Right atrium auricular region (tissue), 2 donors: Measurements from ENCODE around the gene UGT1A8. TPM values are rescaled to one million over a fixed set of nuclear protein-coding genes. Genes with fewer than 3 reads are reported as not detected.

Source experiments
- DNase-seq: peaks from one replicate; pipeline ENCODE4 v3.0.0-alpha.2; 2019; ENCODE audit warnings: low spot score
- H3K27ac ChIP-seq, 2 donors: fragments of 200-600 bp; sonication (generic); 1 replicate in 1 of 2; 2 replicates in 1 of 2; pipeline ENCODE4 v1.5.1; 2016 to 2019
- H3K27me3 ChIP-seq, 2 donors: fragments of 200-600 bp; sonication (generic); one replicate each; pipeline versions ENCODE4 v1.5.1 to v1.6.0; 2017 to 2019
- H3K36me3 ChIP-seq: fragments of 200-600 bp; sonication (generic); one replicate; pipeline ENCODE4 v1.5.1; 2016
- H3K4me1 ChIP-seq, 2 donors: fragments of 200-600 bp; sonication (generic); one replicate each; pipeline versions ENCODE4 v1.5.1 to v1.6.0; 2017 to 2019
- H3K4me3 ChIP-seq, 2 donors: fragments of 200-600 bp; sonication (generic); 1 replicate in 1 of 2; 2 replicates in 1 of 2; pipeline ENCODE4 v1.5.1; 2017 to 2019; ENCODE audit warnings: mild to moderate bottlenecking in 1 of 2, moderate library complexity in 1 of 2
- H3K9me3 ChIP-seq, 2 donors: fragments of 200-600 bp; sonication (generic); one replicate each; pipeline ENCODE4 v1.5.1; 2019
- total RNA-seq, 2 donors: library from RNA; depleted of rRNA; stranded (reverse); fragments of >200 nt; gene quantifications; one replicate each; pipeline ENCODE4 v1.1.0, GENCODE V29; 2016
- TF ChIP-seq, protein P1 (sequence below), 2 donors: fragments of 200-600 bp; sonication (generic); IDR thresholded peaks; one replicate each; pipeline ENCODE4 v1.5.1; 2019; ENCODE audit warnings: antibody characterized with exemption in 2 of 2

The UGT1A8 gene
- total RNA-seq, 2 donors from 2014 or later: not detected

DNA sequence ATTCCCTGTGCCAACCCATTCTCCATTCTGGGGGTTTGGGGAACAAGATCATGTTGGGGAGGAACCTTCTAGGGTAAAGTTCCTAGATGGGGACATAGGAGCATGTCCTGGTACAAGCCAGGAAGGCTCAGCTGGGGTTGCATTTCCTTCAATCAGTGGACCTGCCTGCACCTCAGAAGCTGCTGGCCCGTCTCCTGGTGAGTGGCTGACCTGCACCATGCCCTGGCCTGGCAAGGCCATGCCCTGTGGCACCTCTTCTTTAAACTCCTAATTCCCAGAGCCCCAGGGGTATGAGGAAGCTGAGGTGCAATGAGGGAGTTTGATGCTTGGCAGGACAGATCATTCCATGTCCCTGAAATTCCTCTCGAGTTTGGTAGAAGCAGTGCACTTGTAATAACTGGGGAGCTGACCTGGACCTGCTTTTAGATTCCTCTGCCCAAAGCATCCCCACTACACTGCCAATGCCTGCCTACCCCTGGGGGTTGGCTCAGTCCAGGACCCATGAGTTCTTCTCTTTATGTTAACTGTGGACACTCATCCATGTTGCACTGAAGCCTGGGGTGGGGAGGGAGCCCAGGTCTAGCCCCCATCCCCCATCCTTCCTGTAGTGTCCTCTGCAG is 186.0 kb downstream of the UGT1A8 start:
- TF ChIP-seq, protein P1, sequence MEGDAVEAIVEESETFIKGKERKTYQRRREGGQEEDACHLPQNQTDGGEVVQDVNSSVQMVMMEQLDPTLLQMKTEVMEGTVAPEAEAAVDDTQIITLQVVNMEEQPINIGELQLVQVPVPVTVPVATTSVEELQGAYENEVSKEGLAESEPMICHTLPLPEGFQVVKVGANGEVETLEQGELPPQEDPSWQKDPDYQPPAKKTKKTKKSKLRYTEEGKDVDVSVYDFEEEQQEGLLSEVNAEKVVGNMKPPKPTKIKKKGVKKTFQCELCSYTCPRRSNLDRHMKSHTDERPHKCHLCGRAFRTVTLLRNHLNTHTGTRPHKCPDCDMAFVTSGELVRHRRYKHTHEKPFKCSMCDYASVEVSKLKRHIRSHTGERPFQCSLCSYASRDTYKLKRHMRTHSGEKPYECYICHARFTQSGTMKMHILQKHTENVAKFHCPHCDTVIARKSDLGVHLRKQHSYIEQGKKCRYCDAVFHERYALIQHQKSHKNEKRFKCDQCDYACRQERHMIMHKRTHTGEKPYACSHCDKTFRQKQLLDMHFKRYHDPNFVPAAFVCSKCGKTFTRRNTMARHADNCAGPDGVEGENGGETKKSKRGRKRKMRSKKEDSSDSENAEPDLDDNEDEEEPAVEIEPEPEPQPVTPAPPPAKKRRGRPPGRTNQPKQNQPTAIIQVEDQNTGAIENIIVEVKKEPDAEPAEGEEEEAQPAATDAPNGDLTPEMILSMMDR (IDR thresholded peaks at IDR 0.05): no peak
- DNase-seq: peak; percentile 36
- H3K4me1 ChIP-seq: no peaks in the 10 kb centered on the region
- no peaks in the 10 kb centered on the region for H3K36me3 ChIP-seq
- no peak overlapping the region for H3K27ac ChIP-seq
- no peaks in the 10 kb centered on the region for H3K9me3 ChIP-seq
- no peak overlapping the region for H3K4me3 ChIP-seq
- no peaks in the 10 kb centered on the region for H3K27me3 ChIP-seq

DNA sequence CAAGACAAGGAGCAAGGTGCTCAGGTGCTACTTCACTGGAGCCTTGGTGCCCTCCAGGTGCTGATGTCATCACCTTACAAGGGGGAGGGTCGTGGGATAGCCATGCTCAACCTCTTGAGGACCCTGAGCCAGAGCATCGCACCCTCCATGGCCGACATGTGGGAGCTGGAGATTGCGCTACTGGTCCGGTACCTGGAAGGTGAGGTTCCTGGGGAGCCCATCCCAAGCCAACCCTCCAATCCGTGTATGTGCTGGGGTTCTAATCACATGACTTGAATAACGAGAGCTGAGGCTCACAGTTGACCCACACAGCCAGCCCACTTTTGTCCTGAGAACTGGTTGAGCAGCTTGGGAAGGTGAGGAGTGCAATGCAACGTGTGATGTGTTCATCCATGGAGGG is 186.6 kb downstream of the UGT1A8 start:
- no peaks in the 10 kb centered on the region for H3K27me3 ChIP-seq
- TF ChIP-seq, protein P1 (IDR thresholded peaks at IDR 0.05): no peak
- H3K27ac ChIP-seq: no peak overlapping the region
- no peaks in the 10 kb centered on the region for H3K9me3 ChIP-seq
- H3K4me1 ChIP-seq: no peaks in the 10 kb centered on the region
- DNase-seq: peak; percentile 55
- no peaks in the 10 kb centered on the region for H3K36me3 ChIP-seq
- H3K4me3 ChIP-seq: no peak overlapping the region

DNA sequence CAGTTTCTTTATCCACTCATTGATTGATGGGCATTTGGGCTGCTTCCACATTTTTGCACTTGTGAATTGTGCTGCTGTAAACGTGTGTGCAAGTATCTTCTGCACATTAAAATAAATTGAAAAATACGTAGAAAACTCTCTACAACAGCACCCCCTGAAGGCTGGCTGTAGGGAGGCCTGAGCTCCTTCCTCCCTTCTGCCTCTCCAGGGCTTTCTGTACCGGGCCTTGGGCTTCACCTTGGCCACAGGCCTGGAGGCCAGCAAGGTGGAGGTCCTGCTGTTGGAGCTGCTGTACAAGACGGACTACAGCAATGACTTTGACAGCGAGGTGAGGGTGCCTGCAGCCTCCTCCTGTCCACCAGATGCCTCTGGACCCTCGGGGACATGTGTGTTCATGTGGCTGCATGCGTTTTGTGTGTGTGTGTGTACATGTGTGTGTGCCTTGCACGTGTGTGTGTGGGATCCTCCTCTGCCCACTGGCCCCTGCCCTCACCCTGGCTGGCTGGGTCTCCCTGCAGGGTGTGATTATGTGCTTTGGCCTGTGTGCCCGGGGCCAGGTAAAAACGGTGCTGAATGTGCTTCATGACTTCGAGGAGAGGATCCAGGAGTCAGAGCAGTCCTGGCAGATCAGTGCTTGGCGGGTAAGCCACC is 189.9 kb downstream of the UGT1A8 start:
- Histone ChIP-seq H3K9me3 (no peaks in the 10 kb centered on the region), H3K4me3 (no peak overlapping the region), H3K4me1 (no peaks in the 10 kb centered on the region), H3K27me3 (no peaks in the 10 kb centered on the region), H3K36me3 (no peaks in the 10 kb centered on the region), H3K27ac (no peak overlapping the region)
- TF ChIP-seq, protein P1 (IDR thresholded peaks at IDR 0.05): no peak
- peak; percentile 42 for DNase-seq

DNA sequence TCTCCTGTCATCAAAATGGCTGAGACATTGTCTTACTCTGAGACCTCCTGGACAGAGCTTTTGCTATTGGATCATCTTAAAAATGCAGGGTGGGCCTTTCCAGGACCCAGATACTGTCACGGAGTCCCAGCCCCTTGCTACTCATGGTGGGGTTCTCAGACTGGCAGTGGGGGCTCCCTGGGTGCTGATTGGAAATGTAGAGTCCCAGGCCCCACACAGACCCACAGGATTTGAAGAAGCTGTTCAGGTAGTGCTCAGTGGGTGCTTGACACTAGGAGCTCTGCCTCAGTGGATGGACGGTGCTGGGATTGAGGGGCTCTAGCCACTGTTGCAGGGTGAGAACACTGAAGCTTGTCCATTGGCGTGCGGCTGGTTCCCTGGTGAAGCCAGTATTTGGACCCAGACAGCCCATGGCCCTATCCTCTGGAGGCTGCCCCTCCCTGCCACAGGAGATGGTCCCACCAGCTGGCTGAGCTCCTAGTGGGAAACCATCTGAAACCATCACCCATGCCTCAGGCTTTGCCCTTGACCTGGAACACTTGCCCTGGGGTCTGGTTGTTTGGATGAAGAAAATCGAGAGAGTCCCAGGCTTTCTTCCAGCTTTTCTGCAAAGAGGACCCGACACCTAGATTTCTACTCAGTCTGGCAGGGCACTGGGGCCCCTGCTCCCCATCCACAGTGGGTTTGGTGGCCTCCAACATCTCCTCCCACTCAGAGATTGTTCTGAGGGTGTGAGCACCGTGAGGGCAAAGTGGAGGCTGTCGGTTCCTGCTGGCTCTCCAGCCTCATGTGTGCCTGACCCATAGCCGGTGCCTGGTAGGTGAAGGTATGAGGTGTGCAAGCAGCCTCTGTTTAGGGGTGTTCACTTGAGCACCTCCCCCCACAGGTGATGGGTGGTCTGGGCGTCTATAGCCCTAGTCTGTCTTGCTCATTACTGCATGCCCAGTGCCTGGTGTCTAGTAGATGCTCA is 190.8 kb downstream of the UGT1A8 start:
- Histone ChIP-seq H3K27me3 (no peaks in the 10 kb centered on the region), H3K9me3 (no peaks in the 10 kb centered on the region), H3K36me3 (no peaks in the 10 kb centered on the region), H3K4me1 (no peaks in the 10 kb centered on the region), H3K27ac (no peak overlapping the region), H3K4me3 (no peak overlapping the region)
- TF ChIP-seq, protein P1 (IDR thresholded peaks at IDR 0.05): no peak
- peak; percentile 40 for DNase-seq

DNA sequence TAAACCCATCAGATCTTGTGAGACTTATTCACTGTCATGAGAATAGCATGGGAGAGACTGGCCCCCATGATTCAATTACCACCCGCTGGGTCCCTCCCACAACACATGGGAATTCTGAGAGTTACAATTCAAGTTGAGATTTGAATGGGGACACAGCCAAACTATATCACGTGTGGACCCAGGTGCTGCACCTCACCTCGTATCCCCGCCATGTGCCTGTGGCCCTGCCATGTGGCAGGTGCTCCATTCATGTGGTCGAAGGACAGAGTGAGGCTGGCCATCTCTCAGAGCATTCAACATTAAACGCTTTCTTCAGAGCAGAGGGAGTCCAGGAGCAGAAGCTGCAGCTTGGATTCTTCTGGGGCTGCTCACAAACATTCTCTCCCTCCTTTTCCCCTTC is 193.0 kb downstream of the UGT1A8 start:
- H3K27ac ChIP-seq: no peak overlapping the region
- H3K4me1 ChIP-seq: no peaks in the 10 kb centered on the region
- DNase-seq: no peak
- TF ChIP-seq, protein P1 (IDR thresholded peaks at IDR 0.05): no peak
- no peaks in the 10 kb centered on the region for H3K9me3 ChIP-seq
- no peak overlapping the region for H3K4me3 ChIP-seq
- H3K27me3 ChIP-seq: no peaks in the 10 kb centered on the region
- H3K36me3 ChIP-seq: no peaks in the 10 kb centered on the region
